ENCODE data around the gene FAM120A. TPM values are rescaled to one million over a fixed set of nuclear protein-coding genes. Genes with fewer than 3 reads are reported as not detected.
A peak's percentile ranks its signal among the peaks of the same experiment; 100 is the strongest.

The FAM120A gene
- total and polyA plus RNA-seq, 2 of the 13 experiments (the other 11 are each of a cell fraction or from before 2014, with no cell fraction given) = 41.3 to 44.4 TPM

DNA sequence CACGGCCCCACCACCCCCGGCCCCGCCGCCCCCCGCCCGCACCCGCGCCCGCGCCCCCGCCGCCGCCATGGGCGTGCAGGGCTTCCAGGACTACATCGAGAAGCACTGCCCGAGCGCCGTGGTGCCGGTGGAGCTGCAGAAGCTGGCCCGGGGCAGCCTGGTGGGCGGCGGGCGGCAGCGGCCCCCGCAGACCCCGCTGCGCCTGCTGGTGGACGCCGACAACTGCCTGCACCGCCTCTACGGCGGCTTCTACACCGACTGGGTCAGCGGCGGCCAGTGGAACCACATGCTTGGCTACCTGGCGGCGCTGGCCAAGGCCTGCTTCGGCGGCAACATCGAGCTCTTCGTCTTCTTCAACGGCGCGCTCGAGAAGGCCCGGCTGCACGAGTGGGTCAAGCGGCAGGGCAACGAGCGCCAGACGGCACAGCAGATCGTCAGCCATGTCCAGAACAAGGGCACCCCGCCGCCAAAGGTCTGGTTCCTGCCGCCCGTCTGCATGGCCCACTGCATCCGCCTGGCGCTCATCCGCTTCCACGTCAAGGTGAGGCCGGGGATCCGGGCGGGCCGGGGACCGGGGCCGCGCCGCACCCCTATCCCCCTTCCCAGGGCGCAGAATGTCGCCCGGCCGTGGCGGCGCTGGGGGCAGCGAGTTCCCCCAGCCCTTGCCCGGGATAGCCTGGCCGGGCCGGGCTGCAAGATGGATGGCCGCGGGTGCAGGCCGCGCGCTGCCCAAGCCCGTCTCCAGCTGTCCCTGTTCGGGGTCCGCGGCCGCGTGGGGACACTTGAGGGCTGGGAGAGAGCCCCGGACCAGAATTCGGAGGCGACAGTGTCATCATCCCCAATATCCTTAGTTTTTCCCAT, 594 bp downstream of the FAM120A start (continued):
- TF ChIP-seq, protein P1, sequence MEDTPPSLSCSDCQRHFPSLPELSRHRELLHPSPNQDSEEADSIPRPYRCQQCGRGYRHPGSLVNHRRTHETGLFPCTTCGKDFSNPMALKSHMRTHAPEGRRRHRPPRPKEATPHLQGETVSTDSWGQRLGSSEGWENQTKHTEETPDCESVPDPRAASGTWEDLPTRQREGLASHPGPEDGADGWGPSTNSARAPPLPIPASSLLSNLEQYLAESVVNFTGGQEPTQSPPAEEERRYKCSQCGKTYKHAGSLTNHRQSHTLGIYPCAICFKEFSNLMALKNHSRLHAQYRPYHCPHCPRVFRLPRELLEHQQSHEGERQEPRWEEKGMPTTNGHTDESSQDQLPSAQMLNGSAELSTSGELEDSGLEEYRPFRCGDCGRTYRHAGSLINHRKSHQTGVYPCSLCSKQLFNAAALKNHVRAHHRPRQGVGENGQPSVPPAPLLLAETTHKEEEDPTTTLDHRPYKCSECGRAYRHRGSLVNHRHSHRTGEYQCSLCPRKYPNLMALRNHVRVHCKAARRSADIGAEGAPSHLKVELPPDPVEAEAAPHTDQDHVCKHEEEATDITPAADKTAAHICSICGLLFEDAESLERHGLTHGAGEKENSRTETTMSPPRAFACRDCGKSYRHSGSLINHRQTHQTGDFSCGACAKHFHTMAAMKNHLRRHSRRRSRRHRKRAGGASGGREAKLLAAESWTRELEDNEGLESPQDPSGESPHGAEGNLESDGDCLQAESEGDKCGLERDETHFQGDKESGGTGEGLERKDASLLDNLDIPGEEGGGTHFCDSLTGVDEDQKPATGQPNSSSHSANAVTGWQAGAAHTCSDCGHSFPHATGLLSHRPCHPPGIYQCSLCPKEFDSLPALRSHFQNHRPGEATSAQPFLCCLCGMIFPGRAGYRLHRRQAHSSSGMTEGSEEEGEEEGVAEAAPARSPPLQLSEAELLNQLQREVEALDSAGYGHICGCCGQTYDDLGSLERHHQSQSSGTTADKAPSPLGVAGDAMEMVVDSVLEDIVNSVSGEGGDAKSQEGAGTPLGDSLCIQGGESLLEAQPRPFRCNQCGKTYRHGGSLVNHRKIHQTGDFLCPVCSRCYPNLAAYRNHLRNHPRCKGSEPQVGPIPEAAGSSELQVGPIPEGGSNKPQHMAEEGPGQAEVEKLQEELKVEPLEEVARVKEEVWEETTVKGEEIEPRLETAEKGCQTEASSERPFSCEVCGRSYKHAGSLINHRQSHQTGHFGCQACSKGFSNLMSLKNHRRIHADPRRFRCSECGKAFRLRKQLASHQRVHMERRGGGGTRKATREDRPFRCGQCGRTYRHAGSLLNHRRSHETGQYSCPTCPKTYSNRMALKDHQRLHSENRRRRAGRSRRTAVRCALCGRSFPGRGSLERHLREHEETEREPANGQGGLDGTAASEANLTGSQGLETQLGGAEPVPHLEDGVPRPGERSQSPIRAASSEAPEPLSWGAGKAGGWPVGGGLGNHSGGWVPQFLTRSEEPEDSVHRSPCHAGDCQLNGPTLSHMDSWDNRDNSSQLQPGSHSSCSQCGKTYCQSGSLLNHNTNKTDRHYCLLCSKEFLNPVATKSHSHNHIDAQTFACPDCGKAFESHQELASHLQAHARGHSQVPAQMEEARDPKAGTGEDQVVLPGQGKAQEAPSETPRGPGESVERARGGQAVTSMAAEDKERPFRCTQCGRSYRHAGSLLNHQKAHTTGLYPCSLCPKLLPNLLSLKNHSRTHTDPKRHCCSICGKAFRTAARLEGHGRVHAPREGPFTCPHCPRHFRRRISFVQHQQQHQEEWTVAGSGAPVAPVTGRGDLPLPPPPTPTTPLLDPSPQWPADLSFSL (CRISPR knock-in tag; IDR thresholded peaks at IDR 0.05) = no peak
- no peak for TF ChIP-seq ZNF354B (CRISPR knock-in tag; IDR thresholded peaks at IDR 0.05)
- TF ChIP-seq BCL6 (CRISPR knock-in tag; IDR thresholded peaks at IDR 0.05) = no peak
- TF ChIP-seq HNF4G (IDR thresholded peaks at IDR 0.05; ENCODE audit: borderline replicate concordance, low read depth, low read length) = no peak
- TF ChIP-seq HNF4G (CRISPR knock-in tag; IDR thresholded peaks at IDR 0.05; ENCODE audit: borderline replicate concordance, low read depth) = no peak
- TF ChIP-seq PTBP1 (IDR thresholded peaks at IDR 0.05; ENCODE audit: low read depth, low read length, poor library complexity, severe bottlenecking) = no peak
- TF ChIP-seq ATAD3A (CRISPR knock-in tag; IDR thresholded peaks at IDR 0.05) = no peak
- TF ChIP-seq ZNF30 (CRISPR knock-in tag; IDR thresholded peaks at IDR 0.05) = peak; percentile 60; the same call in 1 of the 2 replicates
- TF ChIP-seq ZNF792 (CRISPR knock-in tag; IDR thresholded peaks at IDR 0.05) = no peak
- no peak for TF ChIP-seq STAT5B (CRISPR knock-in tag; IDR thresholded peaks at IDR 0.05)
- no peak for TF ChIP-seq NR2F6 (IDR thresholded peaks at IDR 0.05)
- no peak for TF ChIP-seq NR2F6 (CRISPR knock-in tag; IDR thresholded peaks at IDR 0.05)
- no peak for TF ChIP-seq ZFP36L2 (CRISPR knock-in tag; IDR thresholded peaks at IDR 0.05)
- TF ChIP-seq, protein P2, sequence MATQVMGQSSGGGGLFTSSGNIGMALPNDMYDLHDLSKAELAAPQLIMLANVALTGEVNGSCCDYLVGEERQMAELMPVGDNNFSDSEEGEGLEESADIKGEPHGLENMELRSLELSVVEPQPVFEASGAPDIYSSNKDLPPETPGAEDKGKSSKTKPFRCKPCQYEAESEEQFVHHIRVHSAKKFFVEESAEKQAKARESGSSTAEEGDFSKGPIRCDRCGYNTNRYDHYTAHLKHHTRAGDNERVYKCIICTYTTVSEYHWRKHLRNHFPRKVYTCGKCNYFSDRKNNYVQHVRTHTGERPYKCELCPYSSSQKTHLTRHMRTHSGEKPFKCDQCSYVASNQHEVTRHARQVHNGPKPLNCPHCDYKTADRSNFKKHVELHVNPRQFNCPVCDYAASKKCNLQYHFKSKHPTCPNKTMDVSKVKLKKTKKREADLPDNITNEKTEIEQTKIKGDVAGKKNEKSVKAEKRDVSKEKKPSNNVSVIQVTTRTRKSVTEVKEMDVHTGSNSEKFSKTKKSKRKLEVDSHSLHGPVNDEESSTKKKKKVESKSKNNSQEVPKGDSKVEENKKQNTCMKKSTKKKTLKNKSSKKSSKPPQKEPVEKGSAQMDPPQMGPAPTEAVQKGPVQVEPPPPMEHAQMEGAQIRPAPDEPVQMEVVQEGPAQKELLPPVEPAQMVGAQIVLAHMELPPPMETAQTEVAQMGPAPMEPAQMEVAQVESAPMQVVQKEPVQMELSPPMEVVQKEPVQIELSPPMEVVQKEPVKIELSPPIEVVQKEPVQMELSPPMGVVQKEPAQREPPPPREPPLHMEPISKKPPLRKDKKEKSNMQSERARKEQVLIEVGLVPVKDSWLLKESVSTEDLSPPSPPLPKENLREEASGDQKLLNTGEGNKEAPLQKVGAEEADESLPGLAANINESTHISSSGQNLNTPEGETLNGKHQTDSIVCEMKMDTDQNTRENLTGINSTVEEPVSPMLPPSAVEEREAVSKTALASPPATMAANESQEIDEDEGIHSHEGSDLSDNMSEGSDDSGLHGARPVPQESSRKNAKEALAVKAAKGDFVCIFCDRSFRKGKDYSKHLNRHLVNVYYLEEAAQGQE (IDR thresholded peaks at IDR 0.05; ENCODE audit: borderline replicate concordance in 1 of 2, low read depth in 1 of 2, low read length in 2 of 2) = no peak
- TF ChIP-seq PHF20 (CRISPR knock-in tag; IDR thresholded peaks at IDR 0.05) = no peak; the same call in 1 of the 2 replicates

All from HepG2 (cell line).